ENCODE data around the gene FEM1B.
A peak's percentile ranks its signal among the peaks of the same experiment; 100 is the strongest.
"Not testable (repeated sequence)": the region's sequence is repeated elsewhere in the genome, so short reads cannot be mapped to it uniquely, and the experiment has no call there.

Gene FEM1B

DNA sequence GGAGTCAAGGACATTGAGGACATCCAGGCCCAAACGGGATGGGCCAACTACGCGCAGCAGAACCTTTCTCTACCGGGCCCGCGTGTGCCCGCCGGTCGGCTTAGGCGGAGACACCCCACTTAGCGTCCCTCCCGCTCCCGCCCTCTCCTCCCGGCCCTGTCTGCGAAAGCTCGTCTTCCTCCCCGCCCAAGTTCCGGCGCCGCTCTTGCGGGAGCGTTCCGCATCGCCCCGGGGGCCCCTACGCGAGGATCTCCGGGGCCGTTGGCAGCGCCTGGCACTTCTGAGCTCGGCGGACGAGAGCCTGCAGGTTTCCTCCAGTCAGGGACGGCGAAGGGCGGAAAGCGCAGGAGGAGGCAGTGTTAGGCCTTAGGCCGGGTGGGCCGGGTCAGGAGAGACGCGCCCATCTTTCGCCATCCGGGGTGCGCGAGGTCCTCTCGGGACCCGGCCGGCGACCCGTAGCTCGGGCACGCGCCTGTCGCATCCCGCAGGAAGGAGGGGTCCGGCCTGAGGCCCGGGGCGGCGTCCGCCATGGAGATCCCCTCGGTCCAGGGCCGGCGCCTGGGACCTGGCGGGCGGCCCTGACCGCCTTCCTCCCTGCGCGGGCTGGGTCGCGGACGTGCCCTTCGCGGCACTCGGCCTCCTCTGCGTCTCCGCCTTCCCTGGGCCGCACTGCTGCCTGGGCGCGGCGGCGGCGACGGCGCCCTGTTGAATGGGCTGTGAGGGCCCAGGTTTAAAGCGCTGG, at the start of gene FEM1B:
TSS of gene FEM1B (plus strand) at position 143 of the 742 bp plus-strand sequence. CDS start 673 bp downstream, outside the sequence.
- peak; percentile 73 to 75 for DNase-seq (ENCODE audit: low read depth in 2 of 2)

DNA sequence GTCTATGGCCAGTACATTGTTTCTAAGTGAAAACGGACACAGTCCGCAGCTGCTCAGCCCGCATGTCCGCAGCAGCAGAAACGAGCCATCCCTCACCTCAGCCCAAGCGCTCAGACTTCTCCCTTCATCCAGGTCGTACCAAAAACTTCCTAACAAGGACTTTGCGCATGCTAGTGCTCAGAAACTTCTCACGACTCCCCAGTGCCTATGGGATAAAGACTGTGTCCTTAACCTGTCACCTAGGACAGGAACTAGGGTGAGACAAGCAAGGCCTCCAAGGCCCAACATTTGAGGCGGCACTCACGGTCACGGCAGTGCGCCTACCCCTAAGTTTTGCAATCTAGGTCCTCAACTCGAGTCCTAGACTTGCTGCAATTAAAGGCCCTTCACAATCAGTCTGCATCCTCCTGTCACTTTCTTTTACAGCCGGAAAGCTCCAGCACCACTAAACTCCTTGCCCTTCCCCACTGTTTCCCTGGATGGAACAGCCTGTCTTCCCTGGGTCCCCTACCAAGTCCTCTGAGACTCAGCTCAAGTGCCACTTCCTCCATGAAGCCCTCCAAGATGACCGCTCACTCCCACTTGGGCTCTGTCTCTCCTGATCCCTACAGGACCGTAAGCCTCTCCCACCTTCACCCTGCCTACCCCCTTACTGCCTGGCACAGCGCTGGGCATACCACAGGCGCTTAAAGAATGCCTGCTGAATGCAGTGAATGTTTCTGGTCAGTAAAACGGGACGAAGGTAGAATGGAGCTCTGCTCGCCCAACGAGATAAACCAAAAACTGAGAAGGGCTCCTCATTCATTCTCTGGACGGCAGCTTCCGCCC, 49.2 kb upstream of the FEM1B start:
- no peak for DNase-seq (ENCODE audit: low read depth in 2 of 2)

DNA sequence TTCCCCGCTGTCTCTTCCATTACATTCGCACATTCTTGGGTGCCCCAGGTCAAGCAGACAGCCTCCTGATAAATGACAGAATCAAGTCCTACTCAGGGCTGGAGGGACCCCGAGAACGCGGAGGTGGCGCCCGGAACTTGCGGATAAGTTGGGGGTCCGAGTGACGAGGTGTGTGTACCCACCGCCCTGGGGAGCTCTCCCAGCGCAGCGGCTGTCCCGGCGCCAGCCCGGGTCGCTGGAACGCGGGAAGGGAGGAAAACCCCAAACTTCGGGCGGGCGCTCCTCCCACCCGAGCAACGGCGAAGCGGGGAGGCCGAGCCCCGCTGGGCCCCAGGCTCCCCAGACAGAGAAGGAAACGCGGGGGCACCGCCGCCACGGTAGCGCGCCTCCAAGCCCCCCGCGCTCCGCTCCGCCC, 48.6 kb upstream of the FEM1B start:
- DNase-seq (ENCODE audit: low read depth in 2 of 2), result no peak

DNA sequence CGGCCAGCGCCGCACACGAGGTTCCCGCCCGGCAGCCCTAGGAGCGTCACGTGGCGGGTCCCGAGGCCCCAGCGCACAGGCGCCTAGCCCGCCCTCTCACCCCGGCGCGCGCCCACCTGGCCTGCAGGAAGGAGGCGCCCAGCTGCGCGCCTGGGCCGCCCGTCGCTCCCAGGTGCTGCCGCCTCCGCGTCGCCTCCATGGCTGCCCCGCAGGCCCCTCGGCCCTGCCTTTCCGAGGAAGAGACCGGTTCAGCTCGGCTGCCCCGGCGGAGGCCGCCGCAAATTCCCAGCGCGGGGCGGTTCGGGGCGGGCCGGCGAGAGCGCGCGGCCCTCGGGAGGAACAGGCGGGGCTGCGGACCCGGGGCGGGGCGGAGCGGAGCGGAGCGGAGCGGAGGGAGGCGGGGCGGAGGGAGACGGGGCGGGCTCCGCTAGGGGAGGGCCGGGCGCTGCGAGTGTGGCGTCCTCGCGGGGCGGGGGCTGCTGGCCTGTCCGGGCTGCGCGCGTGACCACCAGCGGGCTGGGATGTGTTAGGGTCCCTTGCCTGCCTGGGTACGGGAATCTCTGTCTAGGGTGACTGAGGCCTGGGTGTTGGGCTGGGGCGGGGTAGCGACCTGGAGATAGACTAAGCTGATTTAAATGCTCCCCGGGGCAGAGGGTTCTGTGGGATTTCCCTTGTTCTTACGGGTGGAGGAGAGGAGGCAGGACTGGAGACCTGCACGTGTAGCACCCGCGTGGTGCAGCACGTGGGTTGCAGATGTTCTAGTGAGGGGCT, 48.0 kb upstream of the FEM1B start, which contains the start of gene CLN6:
TSS of gene CLN6 (minus strand) at position 343 of the 771 bp plus-strand sequence. CDS start at position 199, 144 bp downstream.
- peak; percentile 67 to 81 for DNase-seq (ENCODE audit: low read depth in 2 of 2)

DNA sequence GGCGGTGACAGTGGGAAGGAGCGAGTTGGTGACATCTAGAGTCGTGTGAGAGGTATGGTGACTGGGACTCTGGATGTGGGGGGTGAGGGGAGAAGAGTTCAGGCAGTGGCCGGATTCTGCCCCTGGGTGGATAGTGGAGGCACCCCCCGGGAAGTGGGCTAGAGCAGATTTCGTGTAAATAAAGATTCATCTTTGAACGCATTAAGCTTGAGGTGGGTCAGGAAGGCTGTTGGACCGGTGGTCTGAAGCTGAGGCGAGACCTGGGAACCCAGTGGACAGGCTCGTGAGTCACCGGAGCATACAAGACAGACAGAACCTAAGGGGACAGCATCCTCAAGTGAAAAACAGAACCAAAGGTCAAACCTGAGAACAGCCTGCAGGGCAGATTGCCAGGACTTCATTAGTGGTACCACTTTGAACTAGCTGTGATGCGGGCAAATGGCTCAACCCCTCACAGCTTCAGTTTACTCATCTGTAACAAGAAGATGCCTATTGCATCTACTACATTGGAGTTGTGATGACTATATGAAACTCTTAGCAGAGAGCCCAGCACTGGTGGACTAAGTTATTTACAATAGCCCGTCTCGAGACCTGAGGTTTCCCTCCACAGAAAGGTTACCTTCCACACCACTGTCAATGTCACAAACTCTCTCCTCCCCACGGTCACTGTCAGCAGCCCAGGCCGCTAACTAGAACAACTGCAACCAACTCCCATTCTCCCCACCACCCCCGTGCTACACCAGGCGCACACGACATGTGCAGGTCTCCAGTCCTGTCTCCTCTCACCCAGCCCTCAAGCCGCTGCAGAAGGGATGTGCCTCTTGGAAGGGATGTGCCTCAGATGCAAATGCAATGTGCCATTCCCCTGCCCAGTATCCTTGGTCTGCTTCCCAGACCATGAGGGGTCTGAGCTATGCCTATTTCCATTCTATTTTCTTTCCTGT, 47.1 kb upstream of the FEM1B start:
- DNase-seq (ENCODE audit: low read depth in 2 of 2), result no peak

DNA sequence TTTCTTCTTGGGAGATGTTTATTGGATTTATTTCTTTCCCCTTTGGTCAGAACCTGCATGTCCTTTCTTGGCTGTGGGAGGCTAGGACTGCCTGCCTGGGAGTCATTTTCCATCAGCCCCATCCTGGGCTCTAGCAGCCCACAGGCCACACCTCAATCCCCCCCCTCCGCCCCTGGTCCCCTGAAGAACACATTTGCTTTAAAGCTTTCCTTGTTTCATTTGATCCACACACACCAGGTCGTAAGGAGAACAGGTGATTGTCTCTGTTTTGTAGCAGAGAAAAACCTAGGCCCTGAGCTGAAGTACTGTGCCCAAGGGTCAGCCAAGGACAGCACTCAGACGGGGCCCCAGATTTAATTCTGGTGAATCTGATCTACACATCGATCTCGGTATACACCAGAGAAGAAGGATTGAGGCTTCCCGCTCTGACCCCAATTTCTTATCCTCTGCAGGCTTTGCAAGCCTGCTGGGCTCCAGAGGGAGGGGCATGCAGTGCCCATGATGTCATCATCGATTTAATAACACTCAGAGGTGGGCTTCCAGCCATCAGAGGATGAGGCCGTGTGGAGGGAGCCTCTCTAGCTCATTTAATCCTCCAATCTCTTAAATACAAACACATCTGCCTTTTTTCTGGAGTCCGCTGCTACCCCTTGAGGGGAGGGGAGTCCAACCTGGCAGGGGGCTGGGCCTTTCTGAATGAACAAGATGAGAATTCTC, 46.3 kb upstream of the FEM1B start:
- DNase-seq (ENCODE audit: low read depth in 2 of 2), result no peak

DNA sequence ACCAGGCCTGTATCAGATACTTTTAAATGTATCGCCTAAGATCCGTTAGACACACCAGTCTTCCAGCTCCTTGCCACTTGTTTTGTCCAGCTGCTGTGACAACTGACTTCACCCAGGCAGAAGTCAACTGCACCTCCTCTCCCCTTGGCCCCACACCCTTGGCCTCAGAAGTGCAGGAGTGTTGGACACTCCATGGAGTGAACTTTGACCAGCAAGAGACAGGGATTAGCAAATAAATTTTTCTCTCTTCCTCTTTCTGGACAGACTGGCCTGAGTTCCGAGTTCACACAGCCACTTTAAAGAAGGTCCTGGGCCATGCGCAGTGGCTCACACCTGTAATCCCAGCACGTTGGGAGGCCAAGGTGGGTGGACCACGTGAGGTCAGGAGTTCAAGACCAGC, 45.1 kb upstream of the FEM1B start:
- no peak for DNase-seq (ENCODE audit: low read depth in 2 of 2)

DNA sequence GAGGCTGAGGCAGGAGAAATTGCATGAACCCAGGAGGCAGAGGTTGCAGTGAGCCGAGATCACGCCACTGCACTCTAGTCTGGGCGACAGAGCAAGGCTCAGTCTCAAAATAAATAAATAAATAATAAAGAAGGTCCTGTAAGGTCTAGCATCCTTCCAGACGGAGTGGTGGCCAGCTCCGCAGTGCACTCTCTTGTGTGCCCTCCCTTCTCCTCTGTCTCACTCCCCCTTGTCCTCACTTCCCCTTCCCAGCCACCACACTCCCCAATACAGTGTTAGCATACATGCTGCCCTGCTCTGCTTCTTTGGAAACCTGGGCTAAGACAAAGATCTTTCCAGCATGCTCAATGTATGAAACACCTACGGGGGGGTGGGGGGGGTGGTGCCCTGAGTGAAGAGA, 44.6 kb upstream of the FEM1B start:
- DNase-seq (ENCODE audit: low read depth in 2 of 2), result no peak

DNA sequence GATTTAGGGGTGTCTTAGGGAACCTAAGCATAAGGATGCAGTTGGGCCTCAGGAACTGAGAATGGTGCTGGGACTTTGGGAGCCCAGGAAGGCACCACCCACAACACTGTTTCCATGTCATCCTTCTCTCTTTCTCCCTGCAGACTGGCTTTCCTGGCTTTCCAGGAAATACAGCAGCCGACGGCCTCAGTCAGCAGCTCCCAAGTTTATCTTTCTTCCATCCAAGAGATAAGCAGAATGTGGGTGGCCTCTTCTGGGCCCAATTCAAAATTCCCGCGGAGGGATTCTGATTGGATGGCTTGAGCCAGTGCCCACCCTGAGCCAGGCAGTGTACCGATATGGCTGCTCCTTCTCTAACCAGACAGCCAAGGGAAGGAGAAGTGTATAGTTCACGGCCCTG, 43.5 kb upstream of the FEM1B start:
- no peak for DNase-seq (ENCODE audit: low read depth in 2 of 2)

DNA sequence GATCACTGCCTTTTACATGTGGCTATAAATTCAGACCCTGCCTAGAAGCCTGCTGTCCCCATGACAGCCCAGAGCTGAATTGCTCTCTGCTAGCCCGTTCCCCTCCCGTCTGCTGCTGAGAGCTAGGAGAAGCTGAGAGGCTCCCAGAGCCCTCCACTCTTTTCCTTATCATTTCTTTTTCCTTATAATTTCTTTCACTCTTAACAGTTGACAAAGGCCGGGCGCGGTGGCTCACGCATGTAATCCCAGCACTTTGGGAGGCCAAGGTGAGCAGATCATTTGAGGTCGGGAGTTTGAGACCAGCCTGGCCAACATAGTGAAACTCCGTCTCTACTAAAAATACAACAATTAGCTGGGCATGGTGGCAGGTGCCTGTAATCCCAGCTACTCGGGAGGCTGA, 43.0 kb upstream of the FEM1B start:
- DNase-seq (ENCODE audit: low read depth in 2 of 2), result not testable (repeated sequence)

DNA sequence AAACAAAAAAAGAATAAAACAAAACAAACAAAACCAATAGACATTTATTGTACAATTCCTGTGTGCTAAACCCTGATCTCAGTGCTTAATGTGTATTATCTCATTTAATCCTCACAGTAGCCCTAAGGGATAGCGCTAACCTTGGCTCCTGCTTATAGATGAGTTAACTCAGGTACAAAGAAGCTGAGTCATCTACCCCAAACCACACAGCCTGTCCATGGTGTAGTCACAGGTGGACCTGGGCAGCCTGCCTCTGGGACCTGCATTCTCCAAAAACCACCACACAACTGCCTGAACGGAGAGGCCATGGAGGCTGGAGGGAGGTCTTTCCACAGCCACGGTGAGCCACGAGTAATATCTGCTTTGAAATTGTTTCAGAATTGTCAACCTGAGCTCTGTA, 42.5 kb upstream of the FEM1B start:
- no peak for DNase-seq (ENCODE audit: low read depth in 2 of 2)

DNA sequence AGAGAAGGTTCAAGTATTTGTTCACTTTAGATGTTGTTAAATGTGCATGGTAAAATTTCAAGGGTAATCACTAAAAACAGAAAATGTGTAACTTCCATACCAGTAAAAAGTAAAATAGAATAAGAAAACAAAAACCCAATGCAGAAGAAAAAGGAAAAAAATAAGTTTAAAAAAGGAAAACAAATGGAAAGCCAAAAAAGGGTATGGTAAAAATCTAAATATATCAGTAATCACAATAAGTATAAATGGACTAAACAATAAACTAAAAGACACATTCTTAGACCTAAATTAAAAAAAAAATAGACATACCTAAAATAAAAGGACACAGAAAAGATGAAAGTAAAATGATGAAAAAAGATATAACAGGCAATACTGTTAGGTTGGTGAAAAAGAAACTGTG, 38.5 kb upstream of the FEM1B start:
- DNase-seq (ENCODE audit: low read depth in 2 of 2), result no peak

DNA sequence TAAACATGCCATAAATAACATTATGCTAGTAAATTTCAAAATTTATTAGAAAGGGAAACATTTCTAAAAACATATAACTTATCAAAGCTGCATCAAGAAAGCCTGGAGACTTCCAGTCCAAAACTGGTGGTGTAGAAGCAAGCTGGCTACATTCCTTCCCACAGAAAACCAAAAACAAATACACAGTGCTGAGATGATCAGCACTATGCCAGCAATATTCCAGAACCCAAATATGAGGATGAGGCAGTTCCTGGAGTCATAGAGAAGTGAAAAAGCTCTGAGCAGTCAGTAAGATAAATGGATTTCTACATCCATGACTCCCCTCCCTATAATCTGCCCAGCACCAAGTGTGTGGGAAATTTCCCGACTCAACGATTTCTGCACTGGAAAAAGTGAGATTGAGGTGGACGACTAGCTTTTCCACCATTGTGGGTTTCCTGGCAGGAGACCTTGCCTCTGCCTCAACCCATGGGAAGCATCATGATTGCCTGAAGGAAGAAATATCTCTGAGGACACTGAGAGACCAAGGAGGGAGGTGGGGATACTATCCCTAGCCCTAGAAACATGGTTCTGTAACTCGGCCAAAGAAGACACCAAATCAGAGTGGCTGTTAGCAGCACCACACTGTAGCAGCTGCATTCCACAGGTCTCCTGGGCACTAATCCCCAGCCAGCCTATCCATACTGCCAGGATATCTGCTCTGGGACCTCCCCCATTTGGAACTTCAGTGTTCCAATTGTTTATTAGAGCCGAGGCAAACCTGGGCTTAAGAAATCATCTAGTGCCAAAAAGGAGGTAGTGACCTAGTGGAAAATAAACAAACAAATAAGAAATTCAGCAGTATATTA, 36.2 kb upstream of the FEM1B start:
- DNase-seq (ENCODE audit: low read depth in 2 of 2), result no peak

DNA sequence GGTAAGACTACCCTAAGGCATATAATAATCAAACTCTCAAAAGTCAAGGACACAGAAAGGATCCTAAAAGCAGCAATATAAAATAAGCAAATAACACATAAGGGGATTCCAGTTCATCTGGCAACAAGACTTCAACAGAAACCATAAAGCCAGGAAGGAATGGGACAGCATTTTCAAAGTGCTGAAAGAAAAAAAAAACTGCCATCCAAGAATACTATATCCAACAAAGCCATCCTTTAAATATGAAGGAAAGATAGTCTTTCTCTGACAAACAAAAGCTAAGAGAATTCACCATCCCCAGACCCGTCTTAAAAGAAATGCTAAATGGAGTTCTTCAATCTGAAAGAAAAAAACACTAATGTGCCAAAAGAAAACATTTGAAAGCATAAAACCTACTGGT, 33.3 kb upstream of the FEM1B start:
- DNase-seq (ENCODE audit: low read depth in 2 of 2), result no peak

DNA sequence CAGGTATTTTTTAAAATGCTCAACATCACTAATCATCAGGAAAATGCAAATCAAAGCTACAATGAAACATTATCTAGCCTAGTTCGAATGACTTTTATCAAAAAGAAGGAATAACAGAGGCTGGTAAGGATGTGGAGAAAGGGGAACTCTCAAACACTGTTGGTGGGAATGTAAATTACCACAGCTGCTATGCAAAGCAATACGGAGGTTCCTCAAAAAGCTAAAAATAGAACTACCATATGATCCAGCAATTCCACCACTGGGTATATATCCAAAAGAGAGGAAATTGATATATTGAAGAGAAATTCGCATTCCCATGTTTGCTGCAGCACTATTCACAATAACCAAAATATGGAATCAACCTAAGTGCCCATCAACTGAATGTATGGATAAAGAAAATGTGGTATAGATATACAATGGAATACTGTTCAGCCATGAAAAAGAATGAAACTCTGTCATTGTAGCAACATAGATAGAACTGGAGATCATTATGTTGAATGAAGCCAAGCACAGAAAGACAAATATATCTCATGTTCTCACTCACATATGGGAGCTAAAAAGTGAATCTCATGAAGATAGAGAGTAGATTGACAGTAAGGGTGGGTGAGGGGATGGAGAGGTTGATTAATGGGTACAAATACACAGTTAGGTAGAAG, 28.4 kb upstream of the FEM1B start:
- DNase-seq (ENCODE audit: low read depth in 2 of 2), result no peak

DNA sequence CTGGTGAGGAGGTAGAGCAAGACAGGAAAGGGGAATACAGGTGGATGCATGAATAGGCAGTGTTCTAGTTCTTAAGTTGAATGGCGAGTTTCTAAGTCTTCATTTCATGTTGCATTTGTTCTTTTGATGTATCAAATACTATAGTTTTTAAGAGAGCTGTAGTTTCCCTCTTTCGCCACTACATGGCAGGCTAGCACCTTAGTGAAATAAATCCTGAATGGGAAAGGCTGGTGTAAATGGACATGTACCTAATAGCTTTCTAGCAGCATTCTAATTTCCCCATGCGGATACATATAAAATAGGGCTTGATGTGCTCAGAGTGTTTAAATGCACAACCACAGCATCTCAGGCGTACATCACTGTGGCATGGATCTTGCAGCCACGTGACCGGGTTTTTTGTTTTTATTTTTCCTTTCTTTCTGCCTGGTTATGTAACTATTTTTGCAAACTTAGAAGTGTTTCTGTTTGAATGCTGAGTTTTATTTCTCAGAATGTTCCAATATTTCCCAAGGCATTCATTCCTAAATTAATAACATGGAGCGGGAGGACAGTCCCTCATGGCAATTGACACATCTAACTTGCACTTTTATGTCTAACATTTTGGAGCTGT, 24.5 kb upstream of the FEM1B start:
- no peak for DNase-seq (ENCODE audit: low read depth in 2 of 2)

DNA sequence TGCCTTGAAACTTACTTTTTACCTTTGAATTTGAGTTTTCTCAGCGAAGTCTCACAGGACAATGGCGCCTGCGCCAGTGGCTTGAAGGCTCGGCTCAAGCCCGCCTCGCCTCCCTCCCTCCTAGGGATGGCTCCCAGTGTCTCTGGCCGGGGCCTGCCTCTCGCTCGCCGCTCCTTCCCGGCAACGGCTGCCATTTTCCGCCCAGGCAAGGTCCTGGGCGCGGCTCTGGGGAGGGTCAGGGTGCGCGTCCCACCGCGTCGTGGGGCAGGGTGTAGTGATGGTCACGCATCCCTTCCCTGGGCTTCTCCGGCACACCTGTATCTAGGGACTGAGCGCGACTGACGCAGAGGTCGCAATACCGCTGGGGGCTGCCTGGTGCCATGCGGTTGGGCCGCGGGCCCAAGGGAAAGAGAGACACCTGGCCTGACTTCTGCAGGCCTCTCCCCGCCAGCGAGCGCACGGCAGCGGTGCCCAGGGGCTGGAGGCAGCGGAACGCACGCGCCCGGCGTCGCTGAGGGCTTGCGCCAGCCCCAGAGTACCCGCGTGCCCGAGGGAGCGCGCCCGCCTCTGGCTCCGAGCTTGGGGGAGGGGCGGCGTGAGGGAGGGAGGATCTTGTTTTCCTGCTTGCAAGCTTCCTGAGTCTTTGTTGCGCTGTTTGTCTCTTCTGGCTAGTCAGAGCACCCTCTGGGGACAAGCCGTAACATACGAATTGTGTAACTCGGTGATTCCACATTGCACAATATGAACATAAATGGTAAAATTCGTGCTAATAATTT, 20.7 kb upstream of the FEM1B start:
- peak; percentile 19 to 38 for DNase-seq (ENCODE audit: low read depth in 2 of 2)

DNA sequence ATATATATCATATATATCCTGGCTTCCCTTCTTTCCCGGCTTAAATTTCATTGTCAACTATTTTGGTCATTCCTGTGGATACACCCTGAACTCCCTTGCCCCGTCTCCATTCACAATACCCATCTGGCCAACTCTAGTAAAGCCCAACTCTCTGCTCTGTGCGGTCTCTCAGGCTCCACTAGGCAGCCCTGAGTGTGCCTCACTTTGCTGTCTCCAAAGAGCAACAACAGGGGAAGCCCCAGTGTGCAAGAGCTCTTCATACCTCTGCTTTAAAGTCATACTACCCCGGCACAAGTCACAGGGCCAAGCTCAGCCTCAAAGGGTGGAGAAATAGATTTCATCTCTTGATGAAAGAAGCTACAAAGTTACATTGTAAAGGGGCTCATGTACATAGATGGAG, 18.9 kb upstream of the FEM1B start:
- DNase-seq (ENCODE audit: low read depth in 2 of 2), result no peak

All from stimulated activated CD8-positive, alpha-beta memory T cell treated with anti-CD3 and anti-CD28 coated beads, Interleukin-15, amount 100 ng/mL, for 4 hours (primary cell).